ENCODE results near the gene STK11. TPM values are rescaled to one million over a fixed set of nuclear protein-coding genes. Genes with fewer than 3 reads are reported as not detected.
A peak's percentile ranks its signal among the peaks of the same experiment; 100 is the strongest.

Gene STK11
- total RNA-seq = 10 to 100 TPM; 69.6 to 86.6 (median 76.3) TPM
- long read RNA-seq, donor 1, transcript STK11-201 (10 exons, 2,611 nt) = major isoform, 183 of 244 reads
- long read RNA-seq, donor 1, partial matches to known transcripts = 17 of 244 reads
- long read RNA-seq, donor 1, other reads (novel, unspliced or antisense) = 44 of 244 reads
- long read RNA-seq, donor 2, partial matches to known transcripts = 0 of 1 reads
- long read RNA-seq, donor 2, other reads (novel, unspliced or antisense) = 1 of 1 reads

- intact Hi-C loops (cut with DNase I, micrococcal nuclease) = no loop called here
- DNase-seq (peak; percentile 98 to 100 (median 99)), ATAC-seq (peak; percentile 87)
- Histone ChIP-seq H3K4me3 (peak within 1 kb of the TSS; percentile 67), H3K36me3 (ENCODE audit: low read depth) (no peaks in the 10 kb centered on the region), H3K9me3 (no peaks in the 10 kb centered on the region), H3K4me1 (ENCODE audit: low read depth) (peaks cover 50% of the 10 kb centered on the region)
- no peak for TF ChIP-seq CTCF (IDR thresholded peaks at IDR 0.05)
Measured at GRCh38 chr19:1205114-1206099, at the start of gene STK11. Gene STK11 (plus strand): TSS chr19:1205778. CDS start chr19:1206914, 1,136 bp downstream.

DNA sequence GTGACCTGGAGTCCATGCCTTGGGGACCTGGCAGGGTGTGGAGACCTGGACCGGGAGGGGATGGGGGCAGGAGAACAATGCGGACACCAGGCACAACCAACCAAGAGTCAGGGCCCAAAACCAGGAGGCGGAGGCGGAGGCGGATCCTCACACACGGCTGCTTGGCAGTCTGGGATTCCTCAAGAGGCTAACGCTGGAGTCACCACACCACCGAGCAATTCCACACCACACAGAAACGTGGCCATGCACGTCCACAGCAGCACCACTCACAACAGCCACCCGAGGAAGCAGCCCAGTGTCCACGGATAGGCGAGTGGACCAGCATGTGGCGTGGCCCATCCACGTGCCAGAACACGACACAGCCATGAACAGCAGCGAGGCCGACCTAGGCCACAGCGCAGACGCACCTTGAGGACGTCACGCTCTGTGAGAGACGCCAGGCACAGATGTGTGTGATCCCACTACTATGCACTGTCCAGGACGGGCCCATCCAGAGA lies 49.2 kb upstream of the STK11 start:
- peaks cover 19% of the 10 kb centered on the region for H3K4me1 ChIP-seq (ENCODE audit: low read depth)
- TF ChIP-seq CTCF (IDR thresholded peaks at IDR 0.05) = no peak
- no peaks in the 10 kb centered on the region for H3K36me3 ChIP-seq (ENCODE audit: low read depth)
- no peaks in the 10 kb centered on the region for H3K9me3 ChIP-seq
- no peak overlapping the region for H3K4me3 ChIP-seq
- intact Hi-C loops (cut with DNase I, micrococcal nuclease) = no loop called here
- DNase-seq = peak in 1 of 3 donors; percentile 64
- ATAC-seq = no peak

GRCh38 chr19:1156830-1157615 lies 48.6 kb upstream of the STK11 start:
- H3K9me3 ChIP-seq = no peaks in the 10 kb centered on the region
- H3K36me3 ChIP-seq (ENCODE audit: low read depth) = no peaks in the 10 kb centered on the region
- DNase-seq (peak in 1 of 3 donors; percentile 58), ATAC-seq (no peak)
- no peak for TF ChIP-seq CTCF (IDR thresholded peaks at IDR 0.05)
- H3K4me3 ChIP-seq = no peak overlapping the region
- intact Hi-C loops (cut with DNase I, micrococcal nuclease) = no loop called here
- peaks cover 19% of the 10 kb centered on the region for H3K4me1 ChIP-seq (ENCODE audit: low read depth)

GRCh38 chr19:1157931-1158884 lies 47.4 kb upstream of the STK11 start:
- ATAC-seq (no peak), DNase-seq (no peak)
- intact Hi-C loops (cut with DNase I, micrococcal nuclease) = no loop called here
- H3K4me1 ChIP-seq (ENCODE audit: low read depth) = peaks cover 19% of the 10 kb centered on the region
- no peak overlapping the region for H3K4me3 ChIP-seq
- TF ChIP-seq CTCF (IDR thresholded peaks at IDR 0.05) = no peak
- H3K36me3 ChIP-seq (ENCODE audit: low read depth) = no peaks in the 10 kb centered on the region
- no peaks in the 10 kb centered on the region for H3K9me3 ChIP-seq

Data from mucosa of descending colon (tissue), 3 donors.